Urinary bladder (tissue), 4 donors: ENCODE measurements around the gene BGN. TPM values are rescaled to one million over a fixed set of nuclear protein-coding genes. Genes with fewer than 3 reads are reported as not detected.

Source experiments
- DNase-seq: peaks from one replicate; pipeline ENCODE4 v3.0.0-alpha.2; 2015; ENCODE audit errors: extremely low spot score
- H3K27ac ChIP-seq: one replicate; pipeline ENCODE4 v1.5.1; 2013; ENCODE audit warnings: low read depth, mild to moderate bottlenecking, moderate library complexity
- H3K36me3 ChIP-seq: one replicate; pipeline ENCODE4 v1.6.1; 2013; ENCODE audit warnings: mild to moderate bottlenecking, moderate library complexity; ENCODE audit not compliant: insufficient read depth
- H3K4me1 ChIP-seq: one replicate; pipeline ENCODE4 v1.6.1; 2013; ENCODE audit warnings: mild to moderate bottlenecking, moderate library complexity; ENCODE audit not compliant: insufficient read depth
- H3K4me3 ChIP-seq: one replicate; pipeline ENCODE4 v1.5.1; 2013; ENCODE audit warnings: low read depth, low read length
- WGBS: extraction: QIAGEN DNeasy Blood & Tissue Kit; methylation state at CpG from one replicate; pipeline ENCODE4 v1.1.7; 2013; 5-methylcytosine and 5-hydroxymethylcytosine counted together
- polyA plus RNA-seq: library from polyadenylated mRNA; stranded (reverse); fragments of 200-250 nt; gene quantifications from one replicate; pipeline ENCODE4 v1.2.3, GENCODE V29; 2013
- total RNA-seq: library from RNA; depleted of rRNA; stranded (reverse); fragments of >200 nt; gene quantifications from one replicate; pipeline ENCODE4 v1.2.3, GENCODE V29; 2014
- donor health status: healthy with polysubstance abuse.
- donor health status: healthy.

The BGN gene
- total and polyA plus RNA-seq, 2 donors, result 57.7 to 189 TPM

- 58% methylated on average over 3 of the region's 3 CpGs for WGBS
- H3K27ac ChIP-seq, result no peak overlapping the region
- no peak overlapping the region for H3K4me3 ChIP-seq
These were observed 17.7 kb downstream of the BGN start for GRCh38 chrX:153512501-153512893.

GRCh38 chrX:153513265-153513664 is 18.5 kb downstream of the BGN start:
- Histone ChIP-seq H3K4me3 (no peak overlapping the region), H3K36me3 (no peaks in the 10 kb centered on the region), H3K4me1 (no peaks in the 10 kb centered on the region), H3K27ac (no peak overlapping the region)
- WGBS, result 75% methylated on average over 5 of the region's 5 CpGs
- DNase-seq, result no peak

More at GRCh38 chrX:153512501-153512893, 17.7 kb downstream of the BGN start:
- no peaks in the 10 kb centered on the region for H3K4me1 ChIP-seq
- no peak for DNase-seq
- no peaks in the 10 kb centered on the region for H3K36me3 ChIP-seq

DNA sequence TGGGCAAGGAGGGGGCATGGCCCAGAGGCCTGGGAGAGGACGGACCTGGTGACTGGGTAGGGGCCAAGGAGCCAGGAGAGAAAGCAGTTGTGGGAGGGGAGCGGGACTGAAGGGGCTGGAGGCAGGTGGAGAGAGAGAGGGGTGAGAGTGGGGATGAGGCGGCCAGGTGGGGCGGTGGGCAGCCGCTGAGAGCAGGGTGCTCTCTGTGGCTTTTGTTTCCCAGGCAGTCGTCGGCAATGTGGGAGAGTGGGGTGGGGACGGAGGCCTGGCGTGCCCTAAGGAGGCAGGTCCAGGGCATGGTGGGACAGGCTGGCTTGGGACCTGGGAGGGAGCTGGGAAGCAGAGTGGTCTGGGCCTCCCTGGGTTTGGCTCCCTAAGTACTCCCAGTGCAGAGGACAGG is 19.5 kb downstream of the BGN start:
- Histone ChIP-seq H3K27ac (no peak overlapping the region), H3K4me1 (no peaks in the 10 kb centered on the region), H3K4me3 (no peak overlapping the region), H3K36me3 (no peaks in the 10 kb centered on the region)
- WGBS, result 66% methylated on average over 9 of the region's 9 CpGs
- no peak for DNase-seq

GRCh38 chrX:153515435-153515834 is 20.7 kb downstream of the BGN start:
- no peak overlapping the region for H3K27ac ChIP-seq
- H3K36me3 ChIP-seq, result no peaks in the 10 kb centered on the region
- WGBS, result 74% methylated on average over 8 of the region's 8 CpGs
- no peak for DNase-seq
- H3K4me1 ChIP-seq, result no peaks in the 10 kb centered on the region
- H3K4me3 ChIP-seq, result no peak overlapping the region

GRCh38 chrX:153516073-153516472 is 21.3 kb downstream of the BGN start:
- DNase-seq, result no peak
- H3K4me1 ChIP-seq, result no peaks in the 10 kb centered on the region
- no peak overlapping the region for H3K27ac ChIP-seq
- WGBS, result 64% methylated on average over 9 of the region's 9 CpGs
- no peaks in the 10 kb centered on the region for H3K36me3 ChIP-seq
- H3K4me3 ChIP-seq, result no peak overlapping the region

- Histone ChIP-seq H3K27ac (no peak within 1 kb of the TSS), H3K4me1 (no peaks in the 10 kb centered on the region), H3K36me3 (no peaks in the 10 kb centered on the region), H3K4me3 (no peak within 1 kb of the TSS)
- under 1% methylated on average over 36 of the region's 50 CpGs for WGBS
- no peak for DNase-seq
These were observed 22.6 kb downstream of the BGN start, which contains the start of gene ATP2B3 for GRCh38 chrX:153517423-153517822. Gene ATP2B3, plus strand, starts transcription at chrX:153517642. Its CDS starts 18,606 bp downstream, at chrX:153536248.

DNA sequence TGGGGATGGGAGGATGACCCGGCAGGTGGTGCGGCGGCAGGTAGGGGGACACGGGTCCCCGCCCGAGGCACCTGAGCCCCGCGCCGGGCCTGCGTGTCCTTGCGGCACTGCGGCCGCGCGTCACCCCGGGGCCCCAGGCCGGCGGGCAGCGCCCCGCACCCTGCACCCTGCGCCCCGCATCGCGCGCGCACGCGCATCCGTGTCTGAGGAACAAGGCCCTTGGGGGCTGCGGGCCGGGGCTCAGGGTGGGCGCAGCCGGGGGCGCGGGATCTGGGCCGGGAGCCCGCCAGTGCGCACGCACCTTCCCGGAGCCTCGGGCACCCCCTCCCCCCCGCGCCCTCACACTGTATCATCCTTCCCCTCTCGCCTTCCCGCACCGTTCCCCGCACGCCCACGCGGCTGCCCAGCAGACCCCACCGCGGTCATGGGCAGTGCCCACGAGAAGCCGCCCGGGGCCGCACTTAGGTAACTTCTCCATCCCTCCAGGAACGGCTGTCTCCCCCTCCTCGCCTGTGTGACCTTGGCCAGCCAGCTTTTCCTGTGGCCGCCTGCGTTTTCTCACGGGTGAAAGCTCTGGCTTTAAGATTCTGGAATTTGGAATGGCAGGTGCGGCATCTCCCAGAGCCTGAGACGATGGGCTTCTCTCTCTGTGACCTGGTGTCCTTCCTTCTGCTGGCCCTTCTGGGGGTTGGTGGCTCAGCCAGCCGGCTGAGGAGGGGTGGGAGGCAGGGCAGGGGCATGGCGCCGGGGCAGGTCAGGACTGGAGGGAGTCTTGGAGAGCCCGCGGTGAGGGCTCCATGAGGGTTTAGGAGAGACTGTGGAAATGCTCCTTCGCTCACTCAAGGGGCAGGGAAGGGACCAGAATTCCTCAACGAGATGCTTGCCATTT is 23.4 kb downstream of the BGN start:
- Histone ChIP-seq H3K27ac (no peak overlapping the region), H3K36me3 (no peaks in the 10 kb centered on the region), H3K4me1 (no peaks in the 10 kb centered on the region), H3K4me3 (no peak overlapping the region)
- no peak for DNase-seq
- WGBS, result 2% methylated on average over 65 of the region's 70 CpGs

DNA sequence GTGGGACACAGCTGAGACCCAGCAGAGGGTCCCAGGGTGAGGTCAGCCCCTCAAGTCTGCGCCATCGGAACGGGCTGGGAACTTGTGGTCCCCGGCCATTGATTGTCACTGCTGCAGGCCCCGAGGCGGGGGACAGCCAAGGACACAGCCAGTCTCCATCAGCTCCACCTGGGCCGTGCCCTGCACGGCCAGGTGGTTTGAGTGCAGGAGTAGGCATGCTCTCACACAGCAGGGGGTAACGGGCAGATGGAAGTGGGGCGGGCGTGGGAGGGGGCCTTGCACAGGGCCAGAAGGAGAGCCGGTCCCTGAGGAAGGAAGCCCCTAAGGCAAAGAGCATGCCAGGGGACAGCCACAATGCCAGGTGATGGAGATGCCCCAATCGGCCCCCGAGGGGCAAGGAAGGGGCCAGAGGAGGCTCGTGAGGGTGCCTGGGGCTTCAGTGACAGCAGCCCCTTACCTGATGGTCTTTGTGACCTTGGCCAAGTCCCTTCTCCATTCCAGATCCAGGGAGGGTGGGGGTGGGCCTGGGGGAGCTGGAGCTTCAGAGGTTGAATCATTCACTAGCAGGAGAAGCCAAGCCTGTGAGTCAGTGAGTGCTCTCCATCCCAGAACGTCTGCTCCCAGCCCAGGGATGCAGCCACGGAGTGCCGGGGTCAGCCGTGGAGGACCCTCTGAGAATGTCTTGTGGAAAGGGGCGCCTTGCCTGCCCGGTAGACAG is 24.9 kb downstream of the BGN start:
- no peak overlapping the region for H3K27ac ChIP-seq
- H3K36me3 ChIP-seq, result no peaks in the 10 kb centered on the region
- no peak overlapping the region for H3K4me3 ChIP-seq
- no peak for DNase-seq
- no peaks in the 10 kb centered on the region for H3K4me1 ChIP-seq
- WGBS, result 69% methylated on average over 21 of the region's 21 CpGs

DNA sequence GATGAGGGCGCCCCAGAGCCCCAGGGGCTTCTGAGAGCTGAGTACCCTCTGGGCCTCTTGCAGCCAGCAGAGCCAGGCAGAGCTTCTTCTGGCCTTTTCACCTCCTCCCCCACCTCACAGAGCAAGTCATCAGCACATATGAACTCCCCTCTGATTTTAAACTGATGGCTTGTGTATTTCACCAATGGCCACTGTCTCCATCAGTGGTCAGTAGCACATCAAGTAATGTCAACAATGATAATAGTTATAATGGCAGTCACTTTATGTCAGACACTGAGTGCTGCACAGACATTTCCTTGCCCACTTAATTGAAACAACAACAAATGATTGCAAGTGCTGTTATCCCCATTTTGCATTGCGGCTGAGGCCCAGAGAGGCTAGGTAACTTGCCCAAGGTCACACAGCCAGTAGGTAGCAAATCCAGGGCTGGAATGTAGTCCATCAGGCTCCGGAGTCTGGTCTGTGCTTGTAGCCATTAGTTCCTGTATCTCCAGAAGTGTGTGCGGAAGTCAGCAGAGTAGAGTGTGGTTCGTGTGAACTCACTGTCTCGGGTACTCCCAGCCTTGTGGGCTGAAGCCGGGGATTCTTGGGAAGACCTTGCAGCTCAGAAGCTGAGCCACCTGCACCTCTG is 25.6 kb downstream of the BGN start:
- no peak for DNase-seq
- 74% methylated on average over 7 of the region's 7 CpGs for WGBS

GRCh38 chrX:153521034-153521433 is 26.3 kb downstream of the BGN start:
- no peak for DNase-seq
- 29% methylated on average over 9 of the region's 9 CpGs for WGBS
- H3K4me3 ChIP-seq, result no peak overlapping the region
- no peak overlapping the region for H3K27ac ChIP-seq
- H3K36me3 ChIP-seq, result no peaks in the 10 kb centered on the region
- no peaks in the 10 kb centered on the region for H3K4me1 ChIP-seq

More for the DNA sequence above, 25.6 kb downstream of the BGN start:
- no peaks in the 10 kb centered on the region for H3K36me3 ChIP-seq
- H3K27ac ChIP-seq, result no peak overlapping the region
- no peaks in the 10 kb centered on the region for H3K4me1 ChIP-seq
- H3K4me3 ChIP-seq, result no peak overlapping the region

DNA sequence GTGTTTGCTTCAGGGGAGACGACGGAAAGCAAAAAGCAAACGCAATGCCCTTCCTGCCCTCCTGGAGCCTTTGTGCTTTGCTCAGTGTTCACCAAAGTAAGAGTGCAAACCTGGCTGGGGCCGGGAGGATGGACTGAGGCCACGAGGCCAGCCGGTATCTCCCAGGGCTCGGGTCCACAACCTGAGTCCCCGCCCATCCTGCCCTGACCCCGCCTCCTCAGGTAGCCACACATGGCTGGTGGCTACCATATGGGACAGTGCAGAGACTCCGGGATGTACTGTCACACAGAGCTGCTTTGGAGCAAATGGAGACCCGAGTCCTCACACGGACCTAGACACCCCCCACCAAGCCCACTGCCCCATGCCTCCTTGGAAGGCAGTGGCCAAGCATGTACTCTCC is 27.5 kb downstream of the BGN start:
- WGBS, result 50% methylated on average over 12 of the region's 12 CpGs
- no peak overlapping the region for H3K4me3 ChIP-seq
- DNase-seq, result no peak

DNA sequence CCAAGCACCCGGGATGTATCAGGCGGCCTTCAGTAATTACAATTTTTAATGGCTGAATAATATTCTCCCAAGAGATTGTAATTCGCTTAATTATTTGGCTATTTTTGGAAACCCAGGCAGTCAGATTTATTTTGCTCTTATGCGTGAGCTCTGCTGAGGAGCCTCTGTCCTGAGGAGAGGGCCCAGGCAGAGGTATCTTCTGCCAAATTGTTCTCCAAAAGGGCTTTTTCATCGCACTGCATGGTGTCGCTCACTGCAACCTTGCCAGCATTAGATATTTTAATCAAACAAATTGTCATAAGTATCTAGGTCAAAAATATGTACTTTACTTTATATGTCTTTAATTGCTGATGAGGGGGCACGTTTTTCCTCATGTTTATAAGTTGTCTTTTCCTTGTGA is 28.5 kb downstream of the BGN start:
- H3K4me1 ChIP-seq, result no peaks in the 10 kb centered on the region
- 85% methylated on average over 7 of the region's 7 CpGs for WGBS
- DNase-seq, result no peak
- no peak overlapping the region for H3K27ac ChIP-seq
- H3K4me3 ChIP-seq, result no peak overlapping the region
- H3K36me3 ChIP-seq, result no peaks in the 10 kb centered on the region

More for the DNA sequence above, 27.5 kb downstream of the BGN start:
- no peaks in the 10 kb centered on the region for H3K4me1 ChIP-seq
- no peak overlapping the region for H3K27ac ChIP-seq
- no peaks in the 10 kb centered on the region for H3K36me3 ChIP-seq

DNA sequence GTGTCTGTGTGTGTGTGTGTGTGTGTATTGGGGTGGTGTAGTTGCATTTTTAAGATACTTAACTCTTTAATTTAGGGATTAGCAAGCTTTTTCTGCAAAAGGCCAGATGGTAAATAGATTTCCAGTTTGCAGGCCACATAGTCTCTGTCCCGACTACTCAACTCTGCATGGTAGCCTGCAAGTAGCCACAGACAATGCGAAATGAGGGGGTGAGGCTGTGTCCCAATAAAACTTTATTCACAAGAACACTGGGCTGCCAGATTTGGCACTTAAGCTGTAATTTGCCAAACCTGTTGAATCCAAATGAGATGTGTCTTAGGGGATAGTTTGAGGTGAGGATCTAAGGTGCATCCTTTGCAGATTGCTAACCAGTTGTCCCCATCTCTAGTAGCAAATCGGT is 29.5 kb downstream of the BGN start:
- Histone ChIP-seq H3K27ac (no peak overlapping the region), H3K4me3 (no peak overlapping the region), H3K36me3 (no peaks in the 10 kb centered on the region), H3K4me1 (no peaks in the 10 kb centered on the region)
- no peak for DNase-seq
- WGBS, result 89% methylated on average over 3 of the region's 3 CpGs
